ENCODE data around the gene CTDSP1.

- TF ChIP-seq CTCF (IDR thresholded peaks at IDR 0.05) (no peak), POLR2A (IDR thresholded peaks at IDR 0.05) (no peak)
Observed at GRCh38 chr2:218364196-218364595, 35.5 kb upstream of the CTDSP1 start.
